ENCODE measurements around the gene CCDC88C.

- no peak for TF ChIP-seq CTCF (IDR thresholded peaks at IDR 0.05)
- TF ChIP-seq POLR2A (IDR thresholded peaks at IDR 0.05) = no peak
These were observed 145.0 kb downstream of the CCDC88C start for GRCh38 chr14:91272341-91273272.
